Endothelial cell of umbilical vein (primary cell): ENCODE measurements around the gene GOLPH3. TPM values are rescaled to one million over a fixed set of nuclear protein-coding genes. Genes with fewer than 3 reads are reported as not detected.

Experiments used
- BruUV-seq: library from RNA; stranded (reverse); fragments of 400-500 nt; replicated peaks from 2 replicates; lab custom pipeline; 2021; lab: Mats Ljungman, UMichigan
- CTCF ChIA-PET: fragments of 300-600, 350-600 bp; sonication (Branson Sonifier 250); formaldehyde crosslinking; loops from one replicate; lab custom pipeline; 2021; ENCODE audit warnings: antibody characterized with exemption, inconsistent platforms; lab: Charles Lee
- POLR2A ChIA-PET: fragments of 300-600, 350-600 bp; sonication (Branson Sonifier 250); formaldehyde crosslinking; loops from one replicate; lab custom pipeline; 2021; ENCODE audit warnings: antibody characterized with exemption, inconsistent platforms; lab: Charles Lee
- DNase-seq: peaks from one replicate; pipeline ENCODE4 v3.0.0-alpha.2; 2011; ENCODE audit warnings: low read depth, low spot score
- FAIRE-seq: peaks from 2 replicates; lab custom pipeline; 2011; peaks lifted over from hg19 to GRCh38; lab: Jason Lieb, UNC
- H2AFZ ChIP-seq: 2 replicates; pipeline ENCODE4 v1.6.0; 2012; ENCODE audit warnings: low read depth, low read length, control low read depth, inconsistent platforms
- H3K27ac ChIP-seq: 2 replicates; pipeline ENCODE4 v1.5.1; 2011; ENCODE audit warnings: low read depth, mild to moderate bottlenecking, control low read depth, low read length, moderate library complexity; ENCODE audit not compliant: insufficient read depth
- H3K27me3 ChIP-seq, 2 experiments: 2 replicates each; pipeline versions ENCODE4 v1.6.0 to v1.6.1; 2011; ENCODE audit warnings: low read length in 2 of 2, mixed read lengths in 1 of 2; ENCODE audit not compliant: control insufficient read depth in 2 of 2, insufficient read depth in 2 of 2
- H3K36me3 ChIP-seq, 2 experiments: 2 replicates in 1 of 2; 3 replicates in 1 of 2; pipeline ENCODE4 v1.5.1; 2011; ENCODE audit warnings: low read length in 2 of 2, mild to moderate bottlenecking in 1 of 2, moderate library complexity in 1 of 2; ENCODE audit not compliant: control insufficient read depth in 2 of 2, insufficient read depth in 2 of 2; ENCODE audit errors: extremely low read depth in 1 of 2
- H3K4me1 ChIP-seq: 3 replicates; pipeline ENCODE4 v1.5.1; 2011; ENCODE audit warnings: mild to moderate bottlenecking, low read length; ENCODE audit not compliant: control insufficient read depth, insufficient read depth; ENCODE audit errors: extremely low read depth
- H3K4me2 ChIP-seq: 2 replicates; pipeline ENCODE4 v1.6.1; 2011; ENCODE audit warnings: low read length, control low read depth, mixed read lengths; ENCODE audit not compliant: insufficient read depth
- H3K4me3 ChIP-seq, 3 experiments: fragments of 200-600 bp in 1 of 3; sonication (generic), shearing (Covaris generic) in 1 of 3; replicated peaks in 1 of 3; 2 replicates each; pipeline ENCODE4 v1.5.1; 2011 to 2016; ENCODE audit warnings: control low read depth in 3 of 3, low read length in 3 of 3, mild to moderate bottlenecking in 2 of 3, inconsistent platforms in 1 of 3, low read depth in 1 of 3, moderate library complexity in 1 of 3; ENCODE audit not compliant: insufficient read depth in 1 of 3
- H3K79me2 ChIP-seq: 2 replicates; pipeline ENCODE4 v1.6.0; 2012; ENCODE audit warnings: low read length, inconsistent platforms; ENCODE audit not compliant: control insufficient read depth, insufficient read depth
- H3K9ac ChIP-seq: replicated peaks from 2 replicates; pipeline ENCODE3; 2011; ENCODE audit warnings: low read length, control low read depth; ENCODE audit not compliant: insufficient read depth; ENCODE audit errors: extremely low read depth
- H3K9me1 ChIP-seq: replicated peaks from 3 replicates; pipeline ENCODE4 v1.6.0; 2011; ENCODE audit warnings: mild to moderate bottlenecking, low read length; ENCODE audit not compliant: control insufficient read depth, insufficient read depth; ENCODE audit errors: extremely low read depth
- H3K9me3 ChIP-seq: replicated peaks from 2 replicates; pipeline ENCODE4 v1.5.1; 2012; ENCODE audit warnings: low read length, inconsistent platforms; ENCODE audit not compliant: control insufficient read depth, insufficient read depth
- H4K20me1 ChIP-seq: replicated peaks from 2 replicates; pipeline ENCODE3; 2011; ENCODE audit warnings: mild to moderate bottlenecking, low read length; ENCODE audit not compliant: control insufficient read depth, insufficient read depth; ENCODE audit errors: extremely low read depth
- CTCF ChIP-seq, 2 donors: IDR thresholded peaks; 1 replicate in 1 of 2; 2 replicates in 1 of 2; pipeline ENCODE4 v1.5.1; 2011; ENCODE audit warnings: low read length in 2 of 2, mild to moderate bottlenecking in 2 of 2, moderate library complexity in 2 of 2, control low read depth in 1 of 2, inconsistent platforms in 1 of 2, low read depth in 1 of 2; ENCODE audit not compliant: insufficient read depth in 1 of 2; ENCODE audit errors: extremely low read depth in 1 of 2
- EZH2 ChIP-seq: IDR thresholded peaks from 2 replicates; pipeline ENCODE4 v1.6.1; 2012; ENCODE audit warnings: borderline replicate concordance, low read depth, mild to moderate bottlenecking, moderate library complexity, low read length, inconsistent platforms; ENCODE audit not compliant: severe bottlenecking
- FOS ChIP-seq: IDR thresholded peaks from 2 replicates; pipeline ENCODE4 v1.6.1; 2011; ENCODE audit warnings: mild to moderate bottlenecking, low read length, moderate library complexity, borderline replicate concordance; ENCODE audit not compliant: insufficient read depth
- GATA2 ChIP-seq: IDR thresholded peaks from 2 replicates; pipeline ENCODE4 v1.7.0; 2011; ENCODE audit warnings: low read depth, mild to moderate bottlenecking, moderate library complexity, mixed read lengths, low read length; ENCODE audit not compliant: insufficient read length, insufficient read depth
- JUN ChIP-seq: IDR thresholded peaks from 2 replicates; pipeline ENCODE4 v1.6.1; 2011; ENCODE audit warnings: borderline replicate concordance, low read depth; ENCODE audit not compliant: insufficient read length, insufficient read depth
- MAX ChIP-seq: IDR thresholded peaks from 2 replicates; pipeline ENCODE4 v1.6.1; 2011; ENCODE audit not compliant: insufficient read depth, insufficient read length
- MYC ChIP-seq: IDR thresholded peaks from one replicate; pipeline ENCODE4 v1.6.1; 2011; ENCODE audit warnings: mild to moderate bottlenecking, low read depth, low read length
- POLR2A ChIP-seq: IDR thresholded peaks from 2 replicates; pipeline ENCODE4 v1.6.1; 2012; ENCODE audit warnings: low read depth, mild to moderate bottlenecking, control low read depth, low read length
- POLR2AphosphoS5 ChIP-seq: IDR thresholded peaks from 2 replicates; pipeline ENCODE4 v1.6.1; 2012; ENCODE audit warnings: low read depth, mild to moderate bottlenecking, control low read depth, low read length, moderate library complexity; ENCODE audit not compliant: insufficient read depth
- dilution Hi-C: fragments of 300-500 bp; cut with MboI; formaldehyde crosslinking; loops from one replicate; pipeline ENCODE4 v1.15.0; 2019; ENCODE audit warnings: low sequenced_read_pairs; ENCODE audit not compliant: extremely low pct_ligation_motif_present
- intact Hi-C: fragments of 100-400 bp; cut with micrococcal nuclease; formaldehyde crosslinking; loops from one replicate; pipeline ENCODE4 v1.10.0; 2022
- polyA plus RNA-seq, 4 experiments: library from polyadenylated mRNA; depleted of rRNA in 3 of 4; stranded (reverse) in 3 of 4; unstranded in 1 of 4; fragments of >200 nt; gene quantifications; 2 replicates each; pipeline versions ENCODE4 v1.2.1 to v1.2.3, GENCODE V29; 2011 to 2012; ENCODE audit warnings: missing spikeins in 1 of 4
- total RNA-seq: library from RNA; stranded (reverse); gene quantifications from 2 replicates; pipeline ENCODE4 v1.2.3, GENCODE V29; 2021

GOLPH3 gene
- total and polyA plus RNA-seq, 2 donors (not counting 3 experiments of a cell fraction or from before 2014, with no cell fraction given), result 38.1 to 70.2 TPM

- H2AFZ ChIP-seq, result peak overlapping the region; percentile 18
Observed at GRCh38 chr5:32193591-32193990, 19.5 kb upstream of the GOLPH3 start.

GRCh38 chr5:32190095-32190494, 16.0 kb upstream of the GOLPH3 start:
- ChIA-PET POLR2A (no interaction called here), CTCF (interaction anchor here (0.5 to 3.0 kb wide), 7 partner anchors 8 to 140 kb away, joined by 3 to 9 read pairs (median 6); no protein-coding TSS in a partner anchor)
- Histone ChIP-seq H4K20me1 (no peaks in the 10 kb centered on the region), H3K9me3 (no peaks in the 10 kb centered on the region), H3K4me3 (no peak overlapping the region), H3K4me1 (peaks cover 8% of the 10 kb centered on the region), H3K36me3 (no peaks in the 10 kb centered on the region), H3K9me1 (no peaks in the 10 kb centered on the region), H3K4me2 (no peak overlapping the region), H3K9ac (no peak overlapping the region), H3K79me2 (no peaks in the 10 kb centered on the region), H2AFZ (no peak overlapping the region), H3K27ac (no peak overlapping the region), H3K27me3 (peaks cover 0 to 2% of the 10 kb centered on the region in 2 experiments)
- DNase-seq (no peak), FAIRE-seq (no peak)
- TF ChIP-seq POLR2AphosphoS5 (no peak), FOS (no peak), JUN (no peak), POLR2A (no peak), MAX (no peak), CTCF (IDR thresholded peaks at IDR 0.05; ENCODE audit: extremely low read depth in 1 of 2, insufficient read depth in 1 of 2, low read depth in 1 of 2, low read length in 2 of 2) (no peak), EZH2 (no peak), MYC (no peak), GATA2 (no peak)
- dilution Hi-C loops, result no loop called here
- no TSS peak for BruUV-seq
- intact Hi-C loops, result loop anchor here (10.0 kb wide), 1 partner anchor 335 kb away; no protein-coding TSS in a partner anchor

More at GRCh38 chr5:32193591-32193990, 19.5 kb upstream of the GOLPH3 start:
- ChIA-PET POLR2A (no interaction called here), CTCF (interaction anchor here (1.0 to 2.1 kb wide), 8 partner anchors 10 to 94 kb away, joined by 3 to 9 read pairs (median 4); no protein-coding TSS in a partner anchor)
- Histone ChIP-seq H3K4me3 (peak overlapping the region in 1 of 3 experiments; percentile 9), H3K27ac (peak overlapping the region; percentile 24), H3K9me3 (no peaks in the 10 kb centered on the region), H3K79me2 (no peaks in the 10 kb centered on the region), H3K4me2 (peak overlapping the region; percentile 45), H3K9ac (peak overlapping the region; percentile 46), H3K9me1 (no peaks in the 10 kb centered on the region), H3K36me3 (no peaks in the 10 kb centered on the region), H3K4me1 (peaks cover 8% of the 10 kb centered on the region), H3K27me3 (peaks cover 0 to 5% of the 10 kb centered on the region in 2 experiments), H4K20me1 (no peaks in the 10 kb centered on the region)
- FAIRE-seq (peak; percentile 91), DNase-seq (peak; percentile 98)
- dilution Hi-C loops (no loop called here), intact Hi-C loops (loop anchor here (1.0 to 10.0 kb wide), 3 partner anchors 19 to 339 kb away; partner anchors contain the start of gene GOLPH3)
- TF ChIP-seq POLR2AphosphoS5 (peak; percentile 34), MYC (no peak), FOS (no peak), EZH2 (no peak), MAX (no peak), GATA2 (no peak), POLR2A (no peak), JUN (peak; percentile 12)
- no TSS peak for BruUV-seq
